Upper lobe of left lung (tissue), 6 donors: ENCODE data around the gene NPHP3. TPM values are rescaled to one million over a fixed set of nuclear protein-coding genes. Genes with fewer than 3 reads are reported as not detected.

Source experiments
- ATAC-seq, 2 donors: fragments of 200-7000 bp; cut with Tn5 transposase; one replicate each; pipeline ENCODE4 v1.9.1; 2022; ENCODE audit warnings: mild to moderate bottlenecking in 2 of 2, moderate library complexity in 2 of 2; ENCODE audit not compliant: low FRiP score in 2 of 2
- DNase-seq, 2 donors: peaks; one replicate each; pipeline ENCODE4 v3.0.0-alpha.2; 2019 to 2020
- H3K27ac ChIP-seq, 4 donors: fragments of 200-600 bp; sonication (generic); one replicate each; pipeline ENCODE4 v1.5.1; 2016 to 2019
- H3K27me3 ChIP-seq, 4 donors: fragments of 200-600 bp; sonication (generic); one replicate each; pipeline ENCODE4 v1.5.1; 2017 to 2019
- H3K36me3 ChIP-seq, 4 donors: fragments of 200-600 bp; sonication (generic); one replicate each; pipeline ENCODE4 v1.5.1; 2016 to 2019
- H3K4me1 ChIP-seq, 4 donors: fragments of 200-600 bp; sonication (generic); one replicate each; pipeline ENCODE4 v1.5.1; 2018 to 2019
- H3K4me3 ChIP-seq, 4 donors: fragments of 200-600 bp; sonication (generic); one replicate each; pipeline ENCODE4 v1.5.1; 2017 to 2019; ENCODE audit warnings: mild to moderate bottlenecking in 2 of 4, moderate library complexity in 1 of 4
- H3K9me3 ChIP-seq, 4 donors: fragments of 200-600 bp; sonication (generic); one replicate each; pipeline ENCODE4 v1.5.1; 2018 to 2019
- CTCF ChIP-seq, 6 experiments: fragments of 450-650 bp in 4 of 6; fragments of 200-600 bp in 2 of 6; sonication (generic) in 2 of 6; IDR thresholded peaks; one replicate each; pipeline ENCODE4 v1.5.1; 2016 to 2019; ENCODE audit warnings: antibody characterized with exemption in 6 of 6
- EP300 ChIP-seq, 4 donors: sonication (generic); formaldehyde crosslinking; IDR thresholded peaks; one replicate each; pipeline ENCODE4 v1.5.1; 2017; ENCODE audit warnings: antibody characterized with exemption in 4 of 4, control low read depth in 2 of 4
- POLR2A ChIP-seq, 4 donors: fragments of 450-650 bp; IDR thresholded peaks; one replicate each; pipeline ENCODE4 v1.5.1; 2016 to 2017; ENCODE audit warnings: antibody characterized with exemption in 4 of 4, mild to moderate bottlenecking in 2 of 4
- POLR2AphosphoS5 ChIP-seq, 2 donors: sonication (generic); formaldehyde crosslinking; IDR thresholded peaks; one replicate each; pipeline ENCODE4 v1.5.1; 2017; ENCODE audit warnings: antibody characterized with exemption in 2 of 2
- WGBS, 2 donors: methylation state at CpG; one replicate each; pipeline ENCODE4 v1.1.5; 2017 to 2018; 5-methylcytosine and 5-hydroxymethylcytosine counted together
- total RNA-seq, 6 donors: library from RNA; depleted of rRNA in 4 of 6; stranded (reverse); fragments of >200 nt in 4 of 6; gene quantifications; one replicate each; pipeline versions ENCODE4 v1.1.0 to v1.2.1, GENCODE V29; 2016 to 2021
- donor health status: DM: no; HTN: no; CAD: no; lungs with moderate emphysema.
- donor health status: DM: no; HTN: yes; CAD: no; lungs with severe emphysema.

Gene NPHP3
- total RNA-seq, 6 donors from 2014 or later: 21.1 to 78.6 (median 30.7) TPM

GRCh38 chr3:132652640-132653270, 69.5 kb downstream of the NPHP3 start:
- H3K27me3 ChIP-seq: no peaks in the 10 kb centered on the region
- no peaks in the 10 kb centered on the region for H3K36me3 ChIP-seq
- no peak for DNase-seq
- no peak for TF ChIP-seq EP300 (IDR thresholded peaks at IDR 0.05)
- TF ChIP-seq CTCF (IDR thresholded peaks at IDR 0.05): no peak
- TF ChIP-seq POLR2AphosphoS5 (IDR thresholded peaks at IDR 0.05): no peak
- TF ChIP-seq POLR2A (IDR thresholded peaks at IDR 0.05): no peak
- peaks cover 0 to 12% (median 2%) of the 10 kb centered on the region in 4 donors for H3K4me1 ChIP-seq
- H3K27ac ChIP-seq: no peak overlapping the region
- no peak overlapping the region for H3K4me3 ChIP-seq
- no peaks in the 10 kb centered on the region for H3K9me3 ChIP-seq
- peak in 1 of 2 donors; percentile 78 for ATAC-seq
- WGBS, 2 donors: 86 to 100% methylated on average over 1 of the region's 1 CpG

GRCh38 chr3:132650153-132650552, 72.1 kb downstream of the NPHP3 start:
- no peak overlapping the region for H3K4me3 ChIP-seq
- no peak overlapping the region for H3K27ac ChIP-seq
- H3K36me3 ChIP-seq: no peaks in the 10 kb centered on the region
- ATAC-seq (no peak), DNase-seq (no peak)
- WGBS, 2 donors: 0 to 100% methylated on average over 1 of the region's 1 CpG
- H3K9me3 ChIP-seq: no peaks in the 10 kb centered on the region
- no peaks in the 10 kb centered on the region for H3K27me3 ChIP-seq
- TF ChIP-seq POLR2A (IDR thresholded peaks at IDR 0.05) (no peak), EP300 (IDR thresholded peaks at IDR 0.05) (no peak), POLR2AphosphoS5 (IDR thresholded peaks at IDR 0.05) (no peak), CTCF (IDR thresholded peaks at IDR 0.05) (no peak)
- H3K4me1 ChIP-seq: peaks cover 0 to 8% (median 3%) of the 10 kb centered on the region in 4 donors

- TF ChIP-seq POLR2A (IDR thresholded peaks at IDR 0.05) (no peak), EP300 (IDR thresholded peaks at IDR 0.05) (no peak), CTCF (IDR thresholded peaks at IDR 0.05) (no peak), POLR2AphosphoS5 (IDR thresholded peaks at IDR 0.05) (no peak)
- Histone ChIP-seq H3K27me3 (no peaks in the 10 kb centered on the region), H3K4me3 (no peak overlapping the region), H3K27ac (no peak overlapping the region), H3K9me3 (no peaks in the 10 kb centered on the region), H3K4me1 (peaks cover 0 to 5% (median 0%) of the 10 kb centered on the region in 4 donors), H3K36me3 (peaks cover 0 to 4% (median 2%) of the 10 kb centered on the region in 4 donors)
- WGBS, 2 donors: 67 to 78% methylated on average over 1 of the region's 1 CpG
- DNase-seq: no peak
- no peak for ATAC-seq
Measured at GRCh38 chr3:132645058-132645457, 77.2 kb downstream of the NPHP3 start.

GRCh38 chr3:132643366-132643765, 78.8 kb downstream of the NPHP3 start:
- DNase-seq (peak in 1 of 2 donors; percentile 24), ATAC-seq (peak in 1 of 2 donors; percentile 46)
- Histone ChIP-seq H3K27me3 (no peaks in the 10 kb centered on the region), H3K27ac (no peak overlapping the region), H3K36me3 (peaks cover 0 to 13% (median 3%) of the 10 kb centered on the region in 4 donors), H3K9me3 (no peaks in the 10 kb centered on the region), H3K4me3 (no peak overlapping the region), H3K4me1 (peaks cover 0 to 5% (median 0%) of the 10 kb centered on the region in 4 donors)
- WGBS, 2 donors: 60 to 61% methylated on average over 2 of the region's 2 CpGs
- TF ChIP-seq POLR2AphosphoS5 (IDR thresholded peaks at IDR 0.05) (no peak), POLR2A (IDR thresholded peaks at IDR 0.05) (no peak), CTCF (IDR thresholded peaks at IDR 0.05) (no peak), EP300 (IDR thresholded peaks at IDR 0.05) (no peak)

GRCh38 chr3:132642539-132642847, 79.7 kb downstream of the NPHP3 start:
- H3K36me3 ChIP-seq: peaks cover 0 to 17% (median 3%) of the 10 kb centered on the region in 4 donors
- H3K27me3 ChIP-seq: no peaks in the 10 kb centered on the region
- WGBS, 2 donors: 64 to 66% methylated on average over 2 of the region's 2 CpGs
- H3K9me3 ChIP-seq: no peaks in the 10 kb centered on the region
- DNase-seq (no peak), ATAC-seq (no peak)
- H3K27ac ChIP-seq: no peak overlapping the region
- peak in 3 of 6 experiments; percentile 2 to 24 (median 6) for TF ChIP-seq CTCF (IDR thresholded peaks at IDR 0.05)
- TF ChIP-seq POLR2A (IDR thresholded peaks at IDR 0.05): no peak
- H3K4me3 ChIP-seq: no peak overlapping the region
- H3K4me1 ChIP-seq: peaks cover 0 to 5% (median 0%) of the 10 kb centered on the region in 4 donors
